Measurements from ENCODE around the gene TRPM2.
"Not testable (repeated sequence)": the region's sequence is repeated elsewhere in the genome, so short reads cannot be mapped to it uniquely, and the experiment has no call there.

The TRPM2 gene

GRCh38 chr21:44405948-44406872 lies 52.8 kb downstream of the TRPM2 start:
- in situ Hi-C loops (cut with MboI; ENCODE audit: low sequenced_read_pairs), result no loop called here

- in situ Hi-C loops (cut with MboI; ENCODE audit: low sequenced_read_pairs), result no loop called here
Measured at GRCh38 chr21:44406953-44407352, 53.5 kb downstream of the TRPM2 start.

GRCh38 chr21:44407493-44407892 lies 54.1 kb downstream of the TRPM2 start:
- in situ Hi-C loops (cut with MboI; ENCODE audit: low sequenced_read_pairs), result no loop called here

- in situ Hi-C loops (cut with MboI; ENCODE audit: low sequenced_read_pairs), result no loop called here
Measured at GRCh38 chr21:44408226-44408625, 54.8 kb downstream of the TRPM2 start.

- in situ Hi-C loops (cut with MboI; ENCODE audit: low sequenced_read_pairs), result no loop called here
Measured at GRCh38 chr21:44413566-44414290, 60.3 kb downstream of the TRPM2 start.

- in situ Hi-C loops (cut with MboI; ENCODE audit: low sequenced_read_pairs), result no loop called here
Measured at GRCh38 chr21:44414291-44415072, 61.1 kb downstream of the TRPM2 start.

- in situ Hi-C loops (cut with MboI; ENCODE audit: low sequenced_read_pairs), result no loop called here
Measured at GRCh38 chr21:44415073-44416025, 61.9 kb downstream of the TRPM2 start.

GRCh38 chr21:44416193-44416592 lies 62.8 kb downstream of the TRPM2 start:
- in situ Hi-C loops (cut with MboI; ENCODE audit: low sequenced_read_pairs), result no loop called here

- in situ Hi-C loops (cut with MboI; ENCODE audit: low sequenced_read_pairs), result not testable (repeated sequence)
Measured at GRCh38 chr21:44417621-44418107, 64.2 kb downstream of the TRPM2 start.

- in situ Hi-C loops (cut with MboI; ENCODE audit: low sequenced_read_pairs), result no loop called here
Measured at GRCh38 chr21:44418108-44418875, 64.9 kb downstream of the TRPM2 start.

GRCh38 chr21:44418876-44419230 lies 65.4 kb downstream of the TRPM2 start:
- in situ Hi-C loops (cut with MboI; ENCODE audit: low sequenced_read_pairs), result no loop called here

GRCh38 chr21:44419679-44420078 lies 66.3 kb downstream of the TRPM2 start:
- in situ Hi-C loops (cut with MboI; ENCODE audit: low sequenced_read_pairs), result no loop called here

GRCh38 chr21:44420416-44421205 lies 67.2 kb downstream of the TRPM2 start:
- in situ Hi-C loops (cut with MboI; ENCODE audit: low sequenced_read_pairs), result no loop called here

GRCh38 chr21:44421901-44422840 lies 68.8 kb downstream of the TRPM2 start:
- in situ Hi-C loops (cut with MboI; ENCODE audit: low sequenced_read_pairs), result no loop called here

- in situ Hi-C loops (cut with MboI; ENCODE audit: low sequenced_read_pairs), result no loop called here
Measured at GRCh38 chr21:44423312-44423821, 69.9 kb downstream of the TRPM2 start.

GRCh38 chr21:44423941-44424607 lies 70.7 kb downstream of the TRPM2 start:
- in situ Hi-C loops (cut with MboI; ENCODE audit: low sequenced_read_pairs), result no loop called here

Measured in HL-60/S4 treated with phorbol 12-myristate 13-acetate at 8.2 ng/mL for 4 days and 3 days (cell line).